HCT116 (cell line): ENCODE results near the gene CCL16. TPM values are rescaled to one million over a fixed set of nuclear protein-coding genes. Genes with fewer than 3 reads are reported as not detected.
A peak's percentile ranks its signal among the peaks of the same experiment; 100 is the strongest.

Experiments
- ATAC-seq: fragments of 200-7000 bp; cut with Tn5 transposase; 2 replicates; pipeline ENCODE4 v1.9.1; 2020; ENCODE audit warnings: mild to moderate bottlenecking, moderate library complexity
- BruUV-seq: library from RNA; stranded (reverse); fragments of 400-500 nt; replicated peaks from 2 replicates; lab custom pipeline; 2021; lab: Mats Ljungman, UMichigan
- CTCF ChIA-PET: fragments of 300-600 bp; sonication (Branson Sonifier 250); formaldehyde crosslinking; loops from one replicate; lab custom pipeline; 2021; ENCODE audit warnings: antibody characterized with exemption; lab: Charles Lee
- POLR2A ChIA-PET: fragments of 300-600, 350-600 bp; sonication (Branson Sonifier 250); formaldehyde crosslinking; loops from one replicate; lab custom pipeline; 2021; ENCODE audit warnings: antibody characterized with exemption; lab: Charles Lee
- RAD21 ChIA-PET, 2 experiments: fragments of 300-600 bp; sonication (Branson Sonifier 250); formaldehyde crosslinking; loops; one replicate each; lab custom pipeline; 2023; ENCODE audit warnings: low total read pairs in 2 of 2; ENCODE audit not compliant: uncharacterized antibody in 2 of 2, unreplicated experiment in 2 of 2, low non-redundant PET in 1 of 2; lab: Charles Lee
- DNase-seq: peaks from one replicate; pipeline ENCODE4 v3.0.0-alpha.2; 2010; ENCODE audit warnings: low read depth, low spot score
- H2AFZ ChIP-seq: fragments of 200-600 bp; shearing (Covaris generic), sonication (generic); 2 replicates; pipeline ENCODE4 v1.6.1; 2017; ENCODE audit warnings: low read depth, mixed run types, mixed read lengths, antibody characterized with exemption, low read length; ENCODE audit not compliant: poor library complexity, severe bottlenecking
- H3K27ac ChIP-seq: 2 replicates; pipeline ENCODE4 v1.5.1; 2012; ENCODE audit warnings: low read depth, low read length
- H3K27me3 ChIP-seq: fragments of 200-600 bp; sonication (generic); 2 replicates; pipeline ENCODE4 v1.6.1; 2016; ENCODE audit warnings: mixed run types, low read length, mixed read lengths; ENCODE audit not compliant: insufficient read depth
- H3K36me3 ChIP-seq, 2 experiments: fragments of 200-500 bp in 1 of 2; fragments of 200-600 bp in 1 of 2; sonication (Bioruptor generic) in 1 of 2; sonication (generic) in 1 of 2; 2 replicates each; pipeline versions ENCODE4 v1.5.1 to v1.6.1; 2014 to 2016; ENCODE audit warnings: low read length in 2 of 2, inconsistent platforms in 1 of 2, mixed read lengths in 1 of 2, mixed run types in 1 of 2; ENCODE audit not compliant: insufficient read depth in 2 of 2, control insufficient read depth in 1 of 2
- H3K4me1 ChIP-seq, 2 experiments: fragments of 200-600 bp in 1 of 2; sonication (generic) in 1 of 2; 2 replicates each; pipeline versions ENCODE4 v1.5.1 to v1.6.1; 2012 to 2017; ENCODE audit warnings: low read length in 2 of 2, inconsistent platforms in 1 of 2, mild to moderate bottlenecking in 1 of 2, mixed read lengths in 1 of 2, mixed run types in 1 of 2, moderate library complexity in 1 of 2; ENCODE audit not compliant: insufficient read depth in 2 of 2, control insufficient read depth in 1 of 2
- H3K4me2 ChIP-seq: fragments of 200-600 bp; sonication (generic); 2 replicates; pipeline ENCODE4 v1.6.1; 2017; ENCODE audit warnings: mixed run types, low read length, mixed read lengths
- H3K4me3 ChIP-seq, 2 experiments: fragments of 200-600 bp in 1 of 2; sonication (generic) in 1 of 2; replicated peaks in 1 of 2; 2 replicates each; pipeline ENCODE4 v1.5.1; 2011 to 2016; ENCODE audit warnings: low read length in 2 of 2, control low read depth in 1 of 2, low read depth in 1 of 2, mild to moderate bottlenecking in 1 of 2, mixed read lengths in 1 of 2, mixed run types in 1 of 2
- H3K79me2 ChIP-seq: fragments of 200-600 bp; sonication (generic); 2 replicates; pipeline ENCODE4 v1.6.1; 2017; ENCODE audit warnings: mild to moderate bottlenecking, mixed run types, low read length, moderate library complexity, mixed read lengths; ENCODE audit not compliant: insufficient read depth
- H3K9ac ChIP-seq: fragments of 200-600 bp; sonication (generic); 2 replicates; pipeline ENCODE4 v1.6.1; 2016; ENCODE audit warnings: low read length, mixed read lengths
- H3K9me2 ChIP-seq: fragments of 200-600 bp; sonication (generic), shearing (Covaris generic); 2 replicates; pipeline ENCODE4 v1.6.1; 2017; ENCODE audit warnings: mixed run types, mild to moderate bottlenecking, moderate library complexity; ENCODE audit not compliant: insufficient read depth
- H3K9me3 ChIP-seq, 2 experiments: fragments of 200-500 bp in 1 of 2; fragments of 200-600 bp in 1 of 2; sonication (Bioruptor generic) in 1 of 2; sonication (generic) in 1 of 2; 2 replicates each; pipeline ENCODE4 v1.6.1; 2014 to 2017; ENCODE audit warnings: low read length in 2 of 2, mixed read lengths in 2 of 2, inconsistent platforms in 1 of 2, low read depth in 1 of 2, mild to moderate bottlenecking in 1 of 2, mixed run types in 1 of 2, moderate library complexity in 1 of 2; ENCODE audit not compliant: control insufficient read depth in 1 of 2, insufficient read depth in 1 of 2
- H4K20me1 ChIP-seq: fragments of 200-600 bp; sonication (generic), shearing (Covaris generic); 2 replicates; pipeline ENCODE4 v1.6.1; 2017; ENCODE audit warnings: mixed run types, mild to moderate bottlenecking, moderate library complexity; ENCODE audit not compliant: insufficient read depth
- RAD21 ChIP-seq: IDR thresholded peaks from 2 replicates; pipeline ENCODE4 v1.6.1; 2012; ENCODE audit warnings: low read depth, mild to moderate bottlenecking
- intact Hi-C: fragments of 100-400 bp; cut with micrococcal nuclease; formaldehyde crosslinking; loops from 2 replicates; pipeline ENCODE4 v1.10.0; 2022
- total RNA-seq: library from RNA; stranded (reverse); gene quantifications from one replicate; pipeline ENCODE4 v1.2.1, GENCODE V29; 2021; ENCODE audit not compliant: unreplicated experiment
- TF ChIP-seq, protein P1 (sequence below), 3 experiments: fragments of 200-600 bp in 1 of 3; sonication (generic) in 1 of 3; IDR thresholded peaks in 2 of 3; conservative IDR thresholded peaks in 1 of 3; 2 replicates each; pipeline ENCODE4 v1.5.1; 2012 to 2017; ENCODE audit warnings: low read depth in 2 of 3, low read length in 2 of 3, antibody characterized with exemption in 1 of 3, borderline replicate concordance in 1 of 3, control low read depth in 1 of 3, mild to moderate bottlenecking in 1 of 3, mixed read lengths in 1 of 3, mixed run types in 1 of 3, moderate library complexity in 1 of 3; ENCODE audit not compliant: insufficient read depth in 1 of 3
- TF ChIP-seq, protein P2 (sequence below): IDR thresholded peaks from 2 replicates; pipeline ENCODE4 v1.6.1; 2012; ENCODE audit warnings: low read depth

Gene CCL16
- total RNA-seq, 1 experiment from 2014 or later, result not detected

DNA sequence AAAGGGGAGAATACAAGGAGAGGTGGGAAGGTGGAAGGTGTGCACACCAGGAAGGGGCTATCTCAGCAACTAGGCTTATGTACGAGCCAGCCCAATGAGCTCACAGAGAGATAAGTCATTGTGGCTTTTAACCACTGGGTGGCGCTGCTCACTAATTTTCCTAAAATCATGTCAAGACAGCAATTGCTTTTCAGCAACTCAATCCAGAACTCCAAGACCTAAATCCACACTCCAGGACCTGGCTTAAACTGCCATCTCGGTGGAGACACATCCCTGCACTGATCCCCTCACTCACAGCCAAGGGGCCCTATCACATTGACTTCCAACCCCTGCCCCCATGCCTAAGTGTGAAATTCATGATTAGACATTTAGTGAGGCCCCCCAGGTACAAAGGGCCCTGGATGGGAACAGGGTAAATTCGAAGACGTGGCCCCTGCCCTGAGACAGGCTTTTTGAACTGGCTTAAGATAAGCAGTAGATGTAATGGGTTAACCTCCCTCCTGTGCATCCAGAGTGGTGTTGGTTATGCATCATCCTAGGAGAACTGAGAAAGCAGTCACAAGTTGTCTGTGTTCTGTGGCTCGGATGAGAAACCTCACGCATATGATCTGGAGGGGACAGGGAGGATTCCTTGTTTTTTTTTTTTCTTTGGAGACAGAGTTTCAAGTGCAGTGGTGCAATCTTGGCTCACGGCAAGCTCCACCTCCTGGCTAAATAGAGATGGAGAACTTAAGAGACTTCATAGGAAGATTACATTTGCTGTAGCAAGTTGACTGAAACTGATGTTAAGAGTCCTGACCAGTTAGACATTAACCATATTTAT, 11.5 kb downstream of the CCL16 start:
- no TSS peak for BruUV-seq
- H3K4me2 ChIP-seq, result no peak overlapping the region
- H3K4me3 ChIP-seq, result no peak overlapping the region
- H3K79me2 ChIP-seq, result no peaks in the 10 kb centered on the region
- H3K4me1 ChIP-seq, result no peaks in the 10 kb centered on the region
- H3K9me2 ChIP-seq, result no peaks in the 10 kb centered on the region
- ATAC-seq (peak; percentile 96), DNase-seq (peak; percentile 76)
- ChIA-PET POLR2A (interaction anchor here (0.6 to 1.3 kb wide), 4 partner anchors 161 to 179 kb away, joined by 3 to 4 read pairs (median 4); partner anchors contain the start of gene TAF15), RAD21 (interaction anchor here (0.7 to 1.8 kb wide), 8 partner anchors 103 to 513 kb away, joined by 3 to 22 read pairs (median 4); no protein-coding TSS in a partner anchor), CTCF (interaction anchor here (0.6 to 5.3 kb wide), 17 partner anchors 8 to 529 kb away, joined by 3 to 137 read pairs (median 5); partner anchors contain the start of gene CCL16)
- no peaks in the 10 kb centered on the region for H3K36me3 ChIP-seq
- no peak overlapping the region for H3K9ac ChIP-seq
- H3K27ac ChIP-seq, result no peak overlapping the region
- no peaks in the 10 kb centered on the region for H3K27me3 ChIP-seq
- H2AFZ ChIP-seq, result peak overlapping the region; percentile 11
- intact Hi-C loops, result loop anchor here (1.0 to 5.0 kb wide), 3 partner anchors 168 to 513 kb away; no protein-coding TSS in a partner anchor
- no peaks in the 10 kb centered on the region for H3K9me3 ChIP-seq
- no peaks in the 10 kb centered on the region for H4K20me1 ChIP-seq
- peak; percentile 90 for TF ChIP-seq RAD21
- TF ChIP-seq, protein P1, sequence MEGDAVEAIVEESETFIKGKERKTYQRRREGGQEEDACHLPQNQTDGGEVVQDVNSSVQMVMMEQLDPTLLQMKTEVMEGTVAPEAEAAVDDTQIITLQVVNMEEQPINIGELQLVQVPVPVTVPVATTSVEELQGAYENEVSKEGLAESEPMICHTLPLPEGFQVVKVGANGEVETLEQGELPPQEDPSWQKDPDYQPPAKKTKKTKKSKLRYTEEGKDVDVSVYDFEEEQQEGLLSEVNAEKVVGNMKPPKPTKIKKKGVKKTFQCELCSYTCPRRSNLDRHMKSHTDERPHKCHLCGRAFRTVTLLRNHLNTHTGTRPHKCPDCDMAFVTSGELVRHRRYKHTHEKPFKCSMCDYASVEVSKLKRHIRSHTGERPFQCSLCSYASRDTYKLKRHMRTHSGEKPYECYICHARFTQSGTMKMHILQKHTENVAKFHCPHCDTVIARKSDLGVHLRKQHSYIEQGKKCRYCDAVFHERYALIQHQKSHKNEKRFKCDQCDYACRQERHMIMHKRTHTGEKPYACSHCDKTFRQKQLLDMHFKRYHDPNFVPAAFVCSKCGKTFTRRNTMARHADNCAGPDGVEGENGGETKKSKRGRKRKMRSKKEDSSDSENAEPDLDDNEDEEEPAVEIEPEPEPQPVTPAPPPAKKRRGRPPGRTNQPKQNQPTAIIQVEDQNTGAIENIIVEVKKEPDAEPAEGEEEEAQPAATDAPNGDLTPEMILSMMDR (IDR thresholded peaks at IDR 0.05 in 2 of 3, conservative IDR thresholded peaks at IDR 0.05 in 1 of 3; ENCODE audit: borderline replicate concordance in 1 of 3, insufficient read depth in 1 of 3, low read depth in 2 of 3, low read length in 2 of 3), result peak; percentile 66 to 87 (median 74); a peak in 5 of 6 replicates
- TF ChIP-seq, protein P2, sequence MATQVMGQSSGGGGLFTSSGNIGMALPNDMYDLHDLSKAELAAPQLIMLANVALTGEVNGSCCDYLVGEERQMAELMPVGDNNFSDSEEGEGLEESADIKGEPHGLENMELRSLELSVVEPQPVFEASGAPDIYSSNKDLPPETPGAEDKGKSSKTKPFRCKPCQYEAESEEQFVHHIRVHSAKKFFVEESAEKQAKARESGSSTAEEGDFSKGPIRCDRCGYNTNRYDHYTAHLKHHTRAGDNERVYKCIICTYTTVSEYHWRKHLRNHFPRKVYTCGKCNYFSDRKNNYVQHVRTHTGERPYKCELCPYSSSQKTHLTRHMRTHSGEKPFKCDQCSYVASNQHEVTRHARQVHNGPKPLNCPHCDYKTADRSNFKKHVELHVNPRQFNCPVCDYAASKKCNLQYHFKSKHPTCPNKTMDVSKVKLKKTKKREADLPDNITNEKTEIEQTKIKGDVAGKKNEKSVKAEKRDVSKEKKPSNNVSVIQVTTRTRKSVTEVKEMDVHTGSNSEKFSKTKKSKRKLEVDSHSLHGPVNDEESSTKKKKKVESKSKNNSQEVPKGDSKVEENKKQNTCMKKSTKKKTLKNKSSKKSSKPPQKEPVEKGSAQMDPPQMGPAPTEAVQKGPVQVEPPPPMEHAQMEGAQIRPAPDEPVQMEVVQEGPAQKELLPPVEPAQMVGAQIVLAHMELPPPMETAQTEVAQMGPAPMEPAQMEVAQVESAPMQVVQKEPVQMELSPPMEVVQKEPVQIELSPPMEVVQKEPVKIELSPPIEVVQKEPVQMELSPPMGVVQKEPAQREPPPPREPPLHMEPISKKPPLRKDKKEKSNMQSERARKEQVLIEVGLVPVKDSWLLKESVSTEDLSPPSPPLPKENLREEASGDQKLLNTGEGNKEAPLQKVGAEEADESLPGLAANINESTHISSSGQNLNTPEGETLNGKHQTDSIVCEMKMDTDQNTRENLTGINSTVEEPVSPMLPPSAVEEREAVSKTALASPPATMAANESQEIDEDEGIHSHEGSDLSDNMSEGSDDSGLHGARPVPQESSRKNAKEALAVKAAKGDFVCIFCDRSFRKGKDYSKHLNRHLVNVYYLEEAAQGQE, result no peak
